ENCODE results near the gene AADACL2.

DNA sequence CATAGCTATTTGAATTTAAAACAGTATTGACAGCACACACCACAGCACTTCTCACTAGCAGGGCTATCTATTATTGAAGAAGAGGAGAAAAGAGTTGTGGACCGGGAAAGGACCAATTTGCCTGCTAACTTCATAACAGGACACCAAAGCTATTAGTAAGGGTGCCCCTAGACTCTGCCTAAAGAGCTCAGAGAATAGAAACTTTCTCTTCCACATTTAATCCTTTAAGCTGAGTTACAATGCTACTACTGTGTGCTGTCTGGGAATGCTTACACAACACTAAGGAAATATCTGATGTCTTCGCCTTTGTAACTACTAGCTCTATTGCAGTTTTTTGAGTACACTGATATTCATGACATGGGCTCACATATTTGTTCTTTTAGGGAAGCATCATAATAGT is 66.7 kb downstream of the AADACL2 start:
- TF ChIP-seq CTCF (IDR thresholded peaks at IDR 0.05; ENCODE audit: low read depth, low read length, missing input control) (no peak), JUND (IDR thresholded peaks at IDR 0.05) (no peak), EGR1 (IDR thresholded peaks at IDR 0.05; ENCODE audit: low read depth in 2 of 2) (no peak)

Data from liver (tissue), 3 donors.